Measurements from ENCODE around the gene BCAR3. TPM values are rescaled to one million over a fixed set of nuclear protein-coding genes. Genes with fewer than 3 reads are reported as not detected.

The BCAR3 gene
- total RNA-seq, 1 donor from 2014 or later = 74.8 TPM

GRCh38 chr1:93537924-93538323 lies 143.7 kb downstream of the BCAR3 start:
- no peak overlapping the region for H3K4me3 ChIP-seq (ENCODE audit: low read depth, low read length)
- TF ChIP-seq CTCF (conservative IDR thresholded peaks at IDR 0.05; ENCODE audit: low read depth, low read length) = no peak
- no peak for DNase-seq (ENCODE audit: low read depth)

GRCh38 chr1:93537396-93537795 lies 144.2 kb downstream of the BCAR3 start:
- no peak for TF ChIP-seq CTCF (conservative IDR thresholded peaks at IDR 0.05; ENCODE audit: low read depth, low read length)
- H3K4me3 ChIP-seq (ENCODE audit: low read depth, low read length) = no peak overlapping the region
- no peak for DNase-seq (ENCODE audit: low read depth)

GRCh38 chr1:93533677-93534076 lies 148.0 kb downstream of the BCAR3 start:
- DNase-seq (ENCODE audit: low read depth) = no peak
- H3K4me3 ChIP-seq (ENCODE audit: low read depth, low read length) = no peak overlapping the region
- no peak for TF ChIP-seq CTCF (conservative IDR thresholded peaks at IDR 0.05; ENCODE audit: low read depth, low read length)

- no peak for TF ChIP-seq CTCF (conservative IDR thresholded peaks at IDR 0.05; ENCODE audit: low read depth, low read length)
- DNase-seq (ENCODE audit: low read depth) = no peak
- no peak overlapping the region for H3K4me3 ChIP-seq (ENCODE audit: low read depth, low read length)
These were observed 148.8 kb downstream of the BCAR3 start for GRCh38 chr1:93532780-93533378.

GRCh38 chr1:93531193-93531592 lies 150.4 kb downstream of the BCAR3 start:
- no peak overlapping the region for H3K4me3 ChIP-seq (ENCODE audit: low read depth, low read length)
- DNase-seq (ENCODE audit: low read depth) = no peak
- no peak for TF ChIP-seq CTCF (conservative IDR thresholded peaks at IDR 0.05; ENCODE audit: low read depth, low read length)

GRCh38 chr1:93528412-93528811 lies 153.2 kb downstream of the BCAR3 start:
- no peak for TF ChIP-seq CTCF (conservative IDR thresholded peaks at IDR 0.05; ENCODE audit: low read depth, low read length)
- DNase-seq (ENCODE audit: low read depth) = no peak
- H3K4me3 ChIP-seq (ENCODE audit: low read depth, low read length) = no peak overlapping the region

- TF ChIP-seq CTCF (conservative IDR thresholded peaks at IDR 0.05; ENCODE audit: low read depth, low read length) = no peak
- no peak for DNase-seq (ENCODE audit: low read depth)
These were observed 155.2 kb downstream of the BCAR3 start for GRCh38 chr1:93526431-93526830.

More at GRCh38 chr1:93526431-93526830, 155.2 kb downstream of the BCAR3 start:
- H3K4me3 ChIP-seq (ENCODE audit: low read depth, low read length) = no peak overlapping the region
